Motor neuron (in vitro differentiated cells): ENCODE data around the gene ORAI2. TPM values are rescaled to one million over a fixed set of nuclear protein-coding genes. Genes with fewer than 3 reads are reported as not detected.

Experiments
- ATAC-seq, 8 experiments: fragments of 200-7000 bp; cut with Tn5 transposase; replicated peaks in 6 of 8; 2 replicates each; pipeline ENCODE4 v1.8.0; 2021; ENCODE audit warnings: mild to moderate bottlenecking in 8 of 8, moderate library complexity in 8 of 8
- H3K27ac ChIP-seq, 2 donors: fragments of 250-450 bp; sonication (Bioruptor Pico); 2 replicates each; pipeline ENCODE4 v1.9.0; 2021; ENCODE audit warnings: antibody characterized with exemption in 2 of 2, mild to moderate bottlenecking in 2 of 2, moderate library complexity in 1 of 2
- H3K4me1 ChIP-seq, 2 donors: fragments of 250-450 bp; sonication (Bioruptor Pico); replicated peaks in 1 of 2; 2 replicates each; pipeline ENCODE4 v1.6.1; 2021; ENCODE audit warnings: antibody characterized with exemption in 2 of 2, mild to moderate bottlenecking in 2 of 2, moderate library complexity in 1 of 2
- H3K4me3 ChIP-seq, 5 donors: fragments of 250-450 bp; sonication (Bioruptor Pico); 2 replicates each; pipeline ENCODE4 v1.9.0; 2021; ENCODE audit warnings: antibody characterized with exemption in 5 of 5, mild to moderate bottlenecking in 5 of 5, moderate library complexity in 4 of 5
- WGBS, 10 experiments: fragments of 450-650 bp; shearing (Covaris generic); methylation state at CpG; one replicate each; pipeline ENCODE4 v1.0.0; 2022; 5-methylcytosine and 5-hydroxymethylcytosine counted together
- in situ Hi-C, 9 experiments: fragments of 400-800 bp; cut with MboI; loops; one replicate each; pipeline ENCODE4 v1.15.0; 2021; ENCODE audit warnings: low sequenced_read_pairs in 9 of 9, low pct_unique_long_range_greater_than_20kb in 2 of 9; ENCODE audit not compliant: unreplicated experiment in 9 of 9
- total RNA-seq, 8 experiments: library from RNA; unstranded; fragments of 300-600 nt; gene quantifications; 2 replicates each; pipeline versions ENCODE4 v1.2.3 to v1.2.4, GENCODE V29; 2022

The ORAI2 gene
- total RNA-seq, 8 experiments from 2014 or later = 5.4 to 45.0 (median 21.4) TPM

DNA sequence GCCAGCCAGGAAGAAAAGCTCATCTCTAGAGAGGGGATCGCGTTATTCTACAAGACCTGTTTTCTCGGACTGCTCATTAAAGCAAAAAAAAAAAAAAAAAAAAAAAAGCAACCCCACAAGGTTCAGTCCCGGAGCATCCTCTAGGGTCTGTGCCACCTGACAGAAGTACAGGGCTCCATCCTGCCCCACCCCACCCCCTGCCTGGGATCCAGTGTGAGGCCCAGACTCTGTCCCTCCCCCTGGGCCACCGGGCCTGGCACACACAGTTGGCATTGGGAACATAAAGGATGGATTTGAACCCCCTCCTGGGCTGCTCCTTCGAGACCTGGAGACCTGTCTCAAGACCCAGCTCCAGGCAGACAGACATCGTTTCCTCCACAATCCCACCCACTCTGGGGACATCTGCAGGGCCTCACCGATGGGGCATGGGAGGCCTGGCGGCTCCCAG, 688 bp downstream of the ORAI2 start:
- in situ Hi-C loops = no loop called here
- WGBS, 10 experiments = 13 to 67% (median 13%) methylated on average over 1 to 5 of the region's 9 CpGs; no CpG with 5 or more reads in 7 of the 10 experiments

DNA sequence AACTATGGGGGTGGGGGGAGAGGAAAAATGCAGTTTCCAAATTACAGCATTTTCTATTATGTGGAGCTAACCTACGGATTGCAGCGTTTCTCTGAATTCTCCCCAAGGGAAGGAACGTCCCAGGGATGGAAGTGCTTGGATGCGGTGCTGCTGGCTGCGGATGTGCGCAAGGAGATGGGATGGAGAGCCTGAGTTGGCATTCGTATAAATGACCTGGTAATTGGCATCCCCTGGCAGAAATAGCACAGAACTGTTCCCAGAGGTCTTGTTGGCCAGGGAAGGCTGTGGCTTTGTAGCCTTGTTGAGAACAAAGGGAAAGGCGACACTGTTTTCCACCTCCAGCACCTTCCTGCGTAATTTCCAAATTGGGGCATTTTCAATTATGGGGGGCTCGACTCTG, 2.7 kb downstream of the ORAI2 start:
- 33 to 100% (median 94%) methylated on average over 1 to 9 of the region's 10 CpGs; no CpG with 5 or more reads in 2 of the 10 experiments for WGBS, 10 experiments
- Histone ChIP-seq H3K4me3 (no peak overlapping the region), H3K27ac (no peak overlapping the region), H3K4me1 (peaks cover 23 to 32% of the 10 kb centered on the region in 2 donors)
- in situ Hi-C loops = no loop called here
- no peak for ATAC-seq

More for the DNA sequence above, 688 bp downstream of the ORAI2 start:
- H3K27ac ChIP-seq = peak overlapping the region; percentile 82 to 91
- peaks cover 23 to 27% of the 10 kb centered on the region in 2 donors for H3K4me1 ChIP-seq
- peak overlapping the region; percentile 62 to 87 (median 75) for H3K4me3 ChIP-seq
- ATAC-seq = peak in 7 of 8 experiments; percentile 9 to 26 (median 22)

DNA sequence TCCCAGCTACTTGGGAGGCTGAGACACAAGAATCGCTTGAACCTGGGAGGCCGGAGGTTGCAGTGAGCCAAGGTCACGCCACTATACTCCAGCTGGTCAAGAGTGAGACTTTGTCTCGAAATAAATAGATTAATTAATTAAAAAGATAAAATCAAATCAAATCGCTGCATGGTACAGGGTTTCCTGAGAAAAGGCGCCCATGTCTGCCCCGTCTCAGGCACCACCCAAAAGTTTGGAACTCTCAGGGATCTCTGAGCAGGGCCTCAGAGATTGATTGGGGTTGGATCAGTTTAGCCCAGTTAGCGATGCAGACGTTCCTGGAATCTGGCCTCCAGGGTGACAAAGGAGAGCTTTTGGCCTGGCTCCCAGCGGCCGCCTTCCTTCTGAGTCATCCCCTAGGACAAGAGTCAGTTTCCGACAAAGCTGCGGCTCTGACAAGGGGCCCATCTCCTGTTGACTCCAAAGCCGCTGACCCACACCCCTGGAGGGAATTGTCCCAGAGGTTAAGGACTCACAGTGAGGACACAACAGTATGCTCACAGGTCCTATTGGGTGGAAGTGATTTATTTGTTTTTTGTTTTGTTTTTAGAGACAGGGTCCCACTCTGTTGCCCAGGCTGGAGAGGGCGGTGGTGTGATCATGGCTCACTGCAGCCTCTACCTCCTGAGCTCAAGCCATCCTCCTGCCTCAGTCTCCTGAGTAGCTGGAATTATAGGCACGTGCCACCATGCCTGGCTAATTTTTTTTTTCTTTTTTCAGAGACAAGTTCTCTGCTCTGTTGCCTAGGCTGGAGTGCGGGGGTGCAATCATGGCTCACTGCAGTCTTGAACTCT, 6.8 kb downstream of the ORAI2 start:
- ATAC-seq = peak; percentile 20 to 95 (median 72)
- peaks cover 11 to 15% of the 10 kb centered on the region in 2 donors for H3K4me1 ChIP-seq
- H3K4me3 ChIP-seq = no peak overlapping the region
- in situ Hi-C loops = no loop called here
- WGBS, 10 experiments = 64 to 93% (median 88%) methylated on average over 2 to 11 of the region's 17 CpGs; no CpG with 5 or more reads in 3 of the 10 experiments
- peak overlapping the region in 1 of 2 donors; percentile 39 for H3K27ac ChIP-seq

DNA sequence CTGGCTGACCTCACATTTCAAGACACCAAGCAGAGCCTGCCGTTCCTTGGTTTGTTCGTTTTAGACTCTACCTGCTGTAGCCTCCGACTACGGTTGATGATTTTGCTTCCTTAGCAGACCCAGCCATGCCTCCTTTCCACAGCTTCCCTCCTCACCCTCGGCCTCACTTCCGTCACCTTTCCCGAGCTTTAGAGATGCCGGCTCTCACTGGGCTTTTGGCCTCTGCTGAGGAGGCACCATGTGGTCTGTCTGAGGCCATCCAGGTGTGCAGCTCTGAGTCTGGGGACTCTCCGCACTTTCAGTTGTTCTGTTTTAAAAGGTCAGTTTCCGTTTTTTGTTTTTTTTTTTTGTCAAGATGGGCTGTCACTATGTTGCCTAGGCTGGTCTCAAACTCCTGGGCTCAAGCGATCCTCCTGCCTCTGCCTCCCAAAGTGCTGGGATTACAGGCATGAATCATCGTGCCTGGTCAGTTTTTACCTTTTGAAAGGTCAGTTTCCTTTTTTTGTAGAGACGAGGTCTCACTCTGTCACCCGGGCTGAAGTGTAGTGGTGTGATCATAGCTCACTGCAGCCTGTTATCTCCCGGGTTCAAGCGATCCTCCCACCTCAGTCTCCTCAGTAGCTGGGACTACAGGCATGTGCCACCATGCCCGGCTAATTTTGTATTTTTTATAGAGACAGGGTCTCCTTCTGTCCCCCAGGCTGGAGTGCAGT, 11.7 kb downstream of the ORAI2 start:
- 68 to 100% (median 87%) methylated on average over 1 to 15 of the region's 17 CpGs for WGBS, 10 experiments
- in situ Hi-C loops = no loop called here
- ATAC-seq = no peak
- Histone ChIP-seq H3K4me1 (peaks cover 11 to 12% of the 10 kb centered on the region in 2 donors), H3K27ac (no peak overlapping the region), H3K4me3 (no peak overlapping the region)

GRCh38 chr7:102445674-102446071, 12.3 kb downstream of the ORAI2 start:
- 36 to 100% (median 80%) methylated on average over 1 to 2 of the region's 2 CpGs; no CpG with 5 or more reads in 1 of the 10 experiments for WGBS, 10 experiments
- no peak overlapping the region for H3K4me3 ChIP-seq
- in situ Hi-C loops = no loop called here
- H3K4me1 ChIP-seq = peaks cover 11 to 12% of the 10 kb centered on the region in 2 donors
- ATAC-seq = no peak
- H3K27ac ChIP-seq = no peak overlapping the region

DNA sequence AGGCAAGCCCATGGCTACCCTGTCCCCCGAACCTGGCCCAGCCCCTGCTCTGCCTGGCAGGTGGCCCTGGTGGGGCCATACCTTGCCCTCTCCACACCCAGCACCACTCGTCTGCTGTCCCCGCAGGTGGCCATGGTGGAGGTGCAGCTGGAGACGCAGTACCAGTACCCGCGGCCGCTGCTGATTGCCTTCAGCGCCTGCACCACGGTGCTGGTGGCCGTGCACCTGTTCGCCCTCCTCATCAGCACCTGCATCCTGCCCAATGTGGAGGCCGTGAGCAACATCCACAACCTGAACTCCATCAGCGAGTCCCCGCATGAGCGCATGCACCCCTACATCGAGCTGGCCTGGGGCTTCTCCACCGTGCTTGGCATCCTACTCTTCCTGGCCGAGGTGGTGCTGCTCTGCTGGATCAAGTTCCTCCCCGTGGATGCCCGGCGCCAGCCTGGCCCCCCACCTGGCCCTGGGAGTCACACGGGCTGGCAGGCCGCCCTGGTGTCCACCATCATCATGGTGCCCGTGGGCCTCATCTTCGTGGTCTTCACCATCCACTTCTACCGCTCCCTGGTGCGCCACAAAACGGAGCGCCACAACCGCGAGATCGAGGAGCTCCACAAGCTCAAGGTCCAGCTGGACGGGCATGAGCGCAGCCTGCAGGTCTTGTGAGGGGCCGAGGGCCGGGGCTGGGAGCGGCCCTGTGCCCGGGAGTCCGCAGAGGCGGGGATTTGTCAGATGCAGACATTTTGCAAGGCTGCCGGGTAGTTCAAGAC, 13.2 kb downstream of the ORAI2 start:
- WGBS, 10 experiments = 80 to 100% (median 100%) methylated on average over 1 to 3 of the region's 41 CpGs; no CpG with 5 or more reads in 4 of the 10 experiments
- in situ Hi-C loops = no loop called here
- no peak for ATAC-seq
- Histone ChIP-seq H3K4me1 (peaks cover 11 to 13% of the 10 kb centered on the region in 2 donors), H3K27ac (no peak overlapping the region), H3K4me3 (no peak overlapping the region)

DNA sequence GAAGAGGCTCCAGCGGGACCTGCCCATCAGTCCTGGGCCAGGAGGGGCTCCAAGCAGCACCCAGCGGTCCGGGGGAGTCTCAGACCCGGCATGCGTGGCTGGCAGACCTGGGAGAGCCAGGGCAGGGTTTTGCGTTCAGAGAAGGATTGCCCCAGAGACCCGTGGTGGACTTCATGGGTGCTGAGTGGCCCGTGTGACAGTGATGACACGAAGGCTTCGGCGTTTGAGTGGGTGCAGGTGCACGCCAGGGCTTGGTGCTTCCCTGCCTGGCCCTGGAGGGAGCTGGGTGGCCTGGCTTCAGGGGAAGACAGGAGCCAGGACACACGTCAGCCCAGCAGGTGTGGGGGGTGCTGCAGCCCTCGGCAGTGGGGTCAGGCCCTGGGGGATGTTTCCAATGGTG, 13.9 kb downstream of the ORAI2 start:
- ATAC-seq = no peak
- peaks cover 9 to 10% of the 10 kb centered on the region in 2 donors for H3K4me1 ChIP-seq
- no peak overlapping the region for H3K27ac ChIP-seq
- no peak overlapping the region for H3K4me3 ChIP-seq
- 57 to 100% methylated on average over 1 to 2 of the region's 14 CpGs; no CpG with 5 or more reads in 8 of the 10 experiments for WGBS, 10 experiments
- in situ Hi-C loops = no loop called here

DNA sequence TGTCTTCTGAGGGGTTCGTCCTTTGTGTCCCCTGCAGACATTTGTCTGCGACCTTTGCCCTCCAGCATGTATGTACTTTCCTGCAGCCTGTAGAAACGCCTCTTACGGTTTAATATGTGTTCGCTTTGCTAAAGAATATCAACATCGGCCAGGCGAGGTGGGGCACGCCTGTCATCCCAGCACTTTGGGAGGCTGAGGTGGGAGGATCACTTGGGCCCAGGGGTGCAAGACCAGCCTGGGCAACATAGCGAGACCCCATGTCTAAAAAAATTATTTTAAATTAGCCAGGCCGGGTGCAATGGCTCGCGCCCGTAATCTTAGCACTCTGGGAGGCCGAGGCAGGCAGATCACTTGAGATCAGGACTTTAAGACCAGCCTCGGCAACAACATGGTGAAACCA, 15.8 kb downstream of the ORAI2 start:
- in situ Hi-C loops = no loop called here
- peaks cover 9 to 10% of the 10 kb centered on the region in 2 donors for H3K4me1 ChIP-seq
- H3K4me3 ChIP-seq = no peak overlapping the region
- WGBS, 10 experiments = 91 to 100% (median 96%) methylated on average over 2 to 11 of the region's 15 CpGs; no CpG with 5 or more reads in 6 of the 10 experiments
- ATAC-seq = no peak
- no peak overlapping the region for H3K27ac ChIP-seq

- WGBS, 10 experiments = 68 to 100% (median 93%) methylated on average over 1 to 3 of the region's 6 CpGs; no CpG with 5 or more reads in 3 of the 10 experiments
- Histone ChIP-seq H3K27ac (no peak overlapping the region), H3K4me1 (peaks cover 9 to 10% of the 10 kb centered on the region in 2 donors), H3K4me3 (no peak overlapping the region)
- in situ Hi-C loops = no loop called here
- ATAC-seq = peak in 2 of 8 experiments; percentile 14 to 42
Measured at GRCh38 chr7:102450242-102450641, 16.9 kb downstream of the ORAI2 start.

GRCh38 chr7:102451371-102452054, 18.1 kb downstream of the ORAI2 start:
- 0 to 81% (median 52%) methylated on average over 1 to 6 of the region's 23 CpGs; no CpG with 5 or more reads in 4 of the 10 experiments for WGBS, 10 experiments
- in situ Hi-C loops = no loop called here
- ATAC-seq = peak; percentile 51 to 93 (median 86)

DNA sequence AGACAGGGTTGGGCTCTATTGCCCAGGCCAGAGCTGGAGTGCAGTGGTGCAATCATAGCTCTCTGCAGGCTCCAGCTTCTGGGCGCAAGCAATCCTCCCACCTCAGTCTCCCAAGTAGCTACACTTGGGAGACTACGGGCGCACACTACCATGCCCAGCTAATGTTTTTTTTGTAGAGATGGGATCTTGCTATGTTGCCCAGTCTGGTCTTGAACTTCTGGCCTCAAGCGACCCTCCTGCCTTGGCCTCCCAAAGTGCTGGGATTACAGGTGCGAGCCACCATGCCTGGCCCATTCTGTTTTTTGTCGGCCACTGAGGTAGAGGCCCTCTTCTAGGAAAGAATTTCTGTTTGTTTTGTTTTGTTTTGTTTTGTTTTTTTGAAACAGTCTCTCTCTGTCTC, 19.1 kb downstream of the ORAI2 start:
- peaks cover 9 to 10% of the 10 kb centered on the region in 2 donors for H3K4me1 ChIP-seq
- in situ Hi-C loops = no loop called here
- no peak overlapping the region for H3K4me3 ChIP-seq
- WGBS, 10 experiments = 90 to 100% (median 100%) methylated on average over 1 to 6 of the region's 6 CpGs; no CpG with 5 or more reads in 4 of the 10 experiments
- no peak overlapping the region for H3K27ac ChIP-seq
- ATAC-seq = no peak

More at GRCh38 chr7:102451371-102452054, 18.1 kb downstream of the ORAI2 start:
- peak overlapping the region in 1 of 5 donors; percentile 10 for H3K4me3 ChIP-seq
- peak overlapping the region; percentile 38 to 57 for H3K27ac ChIP-seq
- H3K4me1 ChIP-seq = peaks cover 9 to 10% of the 10 kb centered on the region in 2 donors

DNA sequence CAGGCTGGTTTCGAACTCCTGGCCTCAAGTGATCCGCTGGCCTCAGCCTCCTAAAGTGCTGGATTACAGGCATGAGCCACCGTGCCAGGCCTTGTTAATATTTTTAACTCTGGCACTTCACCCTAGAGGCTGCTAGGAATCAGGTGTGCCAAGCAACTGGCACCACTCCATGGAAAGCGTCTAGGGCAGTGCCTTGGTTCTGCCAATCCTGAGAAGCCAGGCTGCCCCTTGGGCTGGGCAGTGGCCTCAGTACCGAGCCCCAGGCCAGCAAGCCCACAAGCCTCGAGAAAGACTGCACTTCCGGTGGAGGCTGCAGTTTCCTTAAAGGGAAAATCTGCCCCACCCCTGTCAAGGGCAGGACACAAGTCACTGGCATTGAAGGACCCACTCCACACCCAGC, 19.9 kb downstream of the ORAI2 start:
- 67 to 100% (median 94%) methylated on average over 1 to 6 of the region's 7 CpGs; no CpG with 5 or more reads in 5 of the 10 experiments for WGBS, 10 experiments
- Histone ChIP-seq H3K4me3 (no peak overlapping the region), H3K4me1 (peaks cover 9 to 10% of the 10 kb centered on the region in 2 donors), H3K27ac (no peak overlapping the region)
- in situ Hi-C loops = no loop called here
- ATAC-seq = no peak
